ENCODE data around the gene MTARC1. TPM values are rescaled to one million over a fixed set of nuclear protein-coding genes. Genes with fewer than 3 reads are reported as not detected.
A peak's percentile ranks its signal among the peaks of the same experiment; 100 is the strongest.

MTARC1 gene
- total RNA-seq, 1 donor from 2014 or later = 8.3 TPM

DNA sequence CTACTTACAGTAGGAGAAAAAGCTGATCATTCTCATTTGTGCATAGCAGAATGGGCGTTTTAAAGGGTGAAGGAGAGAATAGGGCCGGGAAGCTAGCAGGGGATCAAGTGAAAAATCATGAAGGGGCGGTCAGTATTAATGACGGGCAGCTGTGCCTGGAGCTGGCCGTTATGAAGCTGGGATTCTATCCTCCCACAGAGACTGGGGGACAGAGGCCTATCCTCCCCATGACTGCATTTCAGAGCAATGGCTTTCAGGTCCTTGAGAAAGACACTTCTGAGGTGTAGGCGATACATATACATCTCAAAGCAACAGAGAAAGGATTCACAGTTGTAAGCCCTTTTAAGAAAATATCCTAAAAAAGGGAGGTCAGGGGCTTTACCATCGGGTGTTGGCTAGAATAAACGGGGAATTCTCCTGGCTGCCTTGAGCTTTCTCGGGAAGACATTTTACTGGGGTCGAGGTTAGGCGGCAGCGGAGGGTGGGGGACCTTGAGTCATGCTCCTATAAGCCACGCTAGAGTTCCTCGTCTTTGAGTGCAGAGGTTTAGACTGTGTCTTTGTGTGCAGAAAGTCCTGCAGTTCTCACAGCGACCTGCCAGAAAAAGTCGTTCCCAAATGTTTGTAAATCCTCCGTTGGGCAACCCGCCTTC, 39.1 kb upstream of the MTARC1 start:
- intact Hi-C loops (cut with micrococcal nuclease) = no loop called here
- Histone ChIP-seq H3K36me3 (no peaks in the 10 kb centered on the region), H3K9me3 (replicated peaks) (no peaks in the 10 kb centered on the region), H3K27ac (replicated peaks) (peak overlapping the region; percentile 96), H3K4me1 (peaks cover 53% of the 10 kb centered on the region), H3K27me3 (ENCODE audit: low read depth) (no peaks in the 10 kb centered on the region), H3K4me3 (peak overlapping the region; percentile 87)
- TF ChIP-seq, protein P1, sequence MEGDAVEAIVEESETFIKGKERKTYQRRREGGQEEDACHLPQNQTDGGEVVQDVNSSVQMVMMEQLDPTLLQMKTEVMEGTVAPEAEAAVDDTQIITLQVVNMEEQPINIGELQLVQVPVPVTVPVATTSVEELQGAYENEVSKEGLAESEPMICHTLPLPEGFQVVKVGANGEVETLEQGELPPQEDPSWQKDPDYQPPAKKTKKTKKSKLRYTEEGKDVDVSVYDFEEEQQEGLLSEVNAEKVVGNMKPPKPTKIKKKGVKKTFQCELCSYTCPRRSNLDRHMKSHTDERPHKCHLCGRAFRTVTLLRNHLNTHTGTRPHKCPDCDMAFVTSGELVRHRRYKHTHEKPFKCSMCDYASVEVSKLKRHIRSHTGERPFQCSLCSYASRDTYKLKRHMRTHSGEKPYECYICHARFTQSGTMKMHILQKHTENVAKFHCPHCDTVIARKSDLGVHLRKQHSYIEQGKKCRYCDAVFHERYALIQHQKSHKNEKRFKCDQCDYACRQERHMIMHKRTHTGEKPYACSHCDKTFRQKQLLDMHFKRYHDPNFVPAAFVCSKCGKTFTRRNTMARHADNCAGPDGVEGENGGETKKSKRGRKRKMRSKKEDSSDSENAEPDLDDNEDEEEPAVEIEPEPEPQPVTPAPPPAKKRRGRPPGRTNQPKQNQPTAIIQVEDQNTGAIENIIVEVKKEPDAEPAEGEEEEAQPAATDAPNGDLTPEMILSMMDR (IDR thresholded peaks at IDR 0.05; ENCODE audit: borderline replicate concordance) = no peak
- DNase-seq = no peak

DNA sequence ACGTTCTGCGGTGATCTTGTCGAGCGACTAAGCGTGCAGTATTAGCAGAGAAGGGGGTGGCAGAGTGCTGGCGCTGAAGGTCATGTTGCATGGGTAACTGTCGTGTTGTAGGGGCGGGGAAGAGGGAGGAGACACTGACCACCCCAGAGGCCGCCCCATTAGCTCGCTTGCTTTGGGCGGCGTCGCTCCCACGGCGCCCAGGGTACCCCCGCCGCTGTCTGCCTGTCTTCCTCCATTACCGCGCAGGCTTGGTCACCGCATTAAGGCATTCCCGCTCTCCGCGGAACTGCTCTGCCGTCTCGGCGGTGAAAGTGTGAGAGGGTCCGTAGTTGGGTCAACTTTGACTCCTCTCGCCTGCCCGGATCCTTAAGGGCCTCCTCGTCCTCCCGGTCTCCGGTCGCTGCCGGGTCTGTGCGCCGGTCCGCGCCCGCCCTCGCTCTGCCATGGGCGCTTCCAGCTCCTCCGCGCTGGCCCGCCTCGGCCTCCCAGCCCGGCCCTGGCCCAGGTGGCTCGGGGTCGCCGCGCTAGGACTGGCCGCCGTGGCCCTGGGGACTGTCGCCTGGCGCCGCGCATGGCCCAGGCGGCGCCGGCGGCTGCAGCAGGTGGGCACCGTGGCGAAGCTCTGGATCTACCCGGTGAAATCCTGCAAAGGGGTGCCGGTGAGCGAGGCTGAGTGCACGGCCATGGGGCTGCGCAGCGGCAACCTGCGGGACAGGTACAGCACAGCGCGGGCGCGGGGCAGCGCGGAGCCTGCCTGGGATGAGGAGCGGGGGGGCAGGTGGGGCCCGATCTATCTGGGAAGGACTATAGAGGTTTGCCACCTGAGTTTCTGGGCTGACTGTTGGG, 38.4 kb upstream of the MTARC1 start, which contains the start of gene MTARC2:
TSS of gene MTARC2 (plus strand) at position 234 of the 846 bp plus-strand sequence. CDS start at position 444, 210 bp downstream.
- peaks cover 56% of the 10 kb centered on the region for H3K4me1 ChIP-seq
- peak within 1 kb of the TSS; percentile 96 for H3K27ac ChIP-seq (replicated peaks)
- intact Hi-C loops (cut with micrococcal nuclease) = no loop called here
- DNase-seq = peak; percentile 86
- peak within 1 kb of the TSS; percentile 87 for H3K4me3 ChIP-seq
- no peaks in the 10 kb centered on the region for H3K27me3 ChIP-seq (ENCODE audit: low read depth)
- no peaks in the 10 kb centered on the region for H3K9me3 ChIP-seq (replicated peaks)
- H3K36me3 ChIP-seq = no peaks in the 10 kb centered on the region
- TF ChIP-seq, protein P1 (IDR thresholded peaks at IDR 0.05; ENCODE audit: borderline replicate concordance) = no peak

DNA sequence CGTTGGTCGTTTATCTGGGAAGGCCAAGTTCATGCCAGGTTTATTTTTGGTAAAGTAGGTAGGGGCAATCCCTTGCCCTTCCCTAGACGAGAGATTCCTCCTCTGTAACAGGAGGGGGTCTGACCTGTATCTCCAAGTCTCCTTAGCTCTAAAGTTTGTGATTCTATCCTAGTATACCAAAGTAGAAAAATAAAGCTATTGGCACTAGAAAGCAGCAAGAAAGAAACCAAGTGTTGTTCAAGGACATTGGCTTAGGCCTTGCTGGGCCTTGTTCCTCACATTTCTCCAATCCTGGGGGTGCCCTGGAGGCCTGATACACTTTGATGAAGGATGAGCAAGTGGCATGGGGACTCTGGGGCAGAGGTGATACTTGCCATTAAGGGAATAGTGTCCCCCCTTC, 37.8 kb upstream of the MTARC1 start:
- intact Hi-C loops (cut with micrococcal nuclease) = no loop called here

DNA sequence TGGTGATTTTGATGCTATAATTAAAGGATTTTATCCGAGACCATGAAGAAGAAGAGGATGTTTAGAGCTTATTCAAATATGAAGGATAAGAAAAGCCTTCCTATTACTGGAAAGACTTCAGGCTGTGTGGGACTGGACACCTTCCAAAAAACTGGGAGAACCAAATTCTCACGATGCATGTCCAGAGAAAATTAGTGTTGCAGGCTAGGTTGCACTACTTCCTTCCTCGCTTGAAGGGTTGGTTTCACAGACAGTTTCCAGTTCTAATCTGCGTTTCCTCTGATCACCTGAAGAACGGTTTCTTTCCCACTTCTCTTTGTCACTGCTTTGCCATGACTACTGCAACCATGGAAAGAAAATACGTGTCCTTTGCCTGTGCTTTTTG, 36.6 kb upstream of the MTARC1 start:
- intact Hi-C loops (cut with micrococcal nuclease) = no loop called here

More for the DNA sequence above, 37.8 kb upstream of the MTARC1 start:
- Histone ChIP-seq H3K9me3 (replicated peaks) (no peaks in the 10 kb centered on the region), H3K4me3 (peak overlapping the region; percentile 87), H3K4me1 (peaks cover 63% of the 10 kb centered on the region), H3K27me3 (ENCODE audit: low read depth) (no peaks in the 10 kb centered on the region), H3K27ac (replicated peaks) (peak overlapping the region; percentile 96), H3K36me3 (no peaks in the 10 kb centered on the region)
- TF ChIP-seq, protein P1 (IDR thresholded peaks at IDR 0.05; ENCODE audit: borderline replicate concordance) = no peak
- DNase-seq = no peak

DNA sequence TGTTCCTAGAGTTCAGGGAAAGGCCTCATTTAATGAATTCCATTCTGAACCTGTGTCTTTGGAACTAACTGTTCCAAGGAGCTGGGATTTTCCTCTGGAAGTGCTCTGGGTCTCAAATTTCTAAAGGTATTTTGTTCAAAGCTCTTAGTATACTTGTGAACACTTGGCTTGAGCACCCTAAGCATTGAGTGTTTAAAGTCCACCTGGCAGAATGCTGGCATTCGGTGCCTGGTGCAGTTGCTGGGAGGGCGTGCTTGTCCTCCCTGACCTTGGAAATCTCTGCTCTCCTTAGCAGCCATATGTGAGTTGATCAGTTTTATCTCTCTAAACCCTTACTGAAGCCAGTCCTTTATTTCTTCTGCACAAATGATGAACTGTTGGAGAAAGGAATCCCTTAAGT, 35.6 kb upstream of the MTARC1 start:
- intact Hi-C loops (cut with micrococcal nuclease) = no loop called here
- Histone ChIP-seq H3K36me3 (peaks cover 19% of the 10 kb centered on the region), H3K27me3 (ENCODE audit: low read depth) (no peaks in the 10 kb centered on the region), H3K4me1 (peaks cover 72% of the 10 kb centered on the region), H3K9me3 (replicated peaks) (no peaks in the 10 kb centered on the region), H3K4me3 (peak overlapping the region; percentile 87), H3K27ac (replicated peaks) (peak overlapping the region; percentile 96)
- TF ChIP-seq, protein P1 (IDR thresholded peaks at IDR 0.05; ENCODE audit: borderline replicate concordance) = no peak
- DNase-seq = no peak

More for the DNA sequence above, 36.6 kb upstream of the MTARC1 start:
- TF ChIP-seq, protein P1 (IDR thresholded peaks at IDR 0.05; ENCODE audit: borderline replicate concordance) = no peak
- no peak for DNase-seq
- peak overlapping the region; percentile 96 for H3K27ac ChIP-seq (replicated peaks)
- no peaks in the 10 kb centered on the region for H3K27me3 ChIP-seq (ENCODE audit: low read depth)
- H3K4me3 ChIP-seq = peak overlapping the region; percentile 87
- peaks cover 9% of the 10 kb centered on the region for H3K36me3 ChIP-seq
- no peaks in the 10 kb centered on the region for H3K9me3 ChIP-seq (replicated peaks)
- peaks cover 72% of the 10 kb centered on the region for H3K4me1 ChIP-seq
